ENCODE data around the gene CCNL2. TPM values are rescaled to one million over a fixed set of nuclear protein-coding genes. Genes with fewer than 3 reads are reported as not detected.

Gene CCNL2
- total and polyA plus RNA-seq, 2 donors (not counting 1 experiment from before 2014, with no cell fraction given), result 102 to 116 TPM

DNA sequence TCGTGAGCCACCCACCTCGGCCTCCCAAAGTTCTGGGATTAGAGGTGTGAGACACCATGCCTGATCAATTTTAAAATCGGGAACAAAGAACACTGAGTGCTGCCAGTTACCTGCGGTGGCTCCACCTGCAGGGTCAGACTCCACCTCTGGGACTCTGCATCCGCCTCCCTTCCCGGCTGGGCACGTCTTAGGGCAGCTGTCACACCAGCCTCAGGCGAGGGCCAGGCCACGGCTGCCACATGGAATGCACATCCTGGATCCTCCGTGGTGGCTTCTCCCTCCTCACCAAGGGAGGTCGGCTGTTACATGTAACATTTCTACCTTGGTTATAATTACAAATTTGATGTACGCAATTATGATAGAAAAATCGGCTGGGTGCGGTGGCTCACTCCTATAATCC lies 34.9 kb downstream of the CCNL2 start:
- H3K27ac ChIP-seq (ENCODE audit: insufficient read depth, low read length), result no peak overlapping the region
- no peak overlapping the region for H3K4me2 ChIP-seq (ENCODE audit: extremely low read depth, insufficient read depth, low read length)
- H2AFZ ChIP-seq (ENCODE audit: low read length), result no peak overlapping the region
- no peaks in the 10 kb centered on the region for H4K20me1 ChIP-seq (ENCODE audit: control insufficient read depth, extremely low read depth, insufficient read depth, low read length)
- peaks cover 25% of the 10 kb centered on the region for H3K4me1 ChIP-seq (ENCODE audit: control insufficient read depth, extremely low read depth, insufficient read depth, low read length)
- no peaks in the 10 kb centered on the region for H3K36me3 ChIP-seq (ENCODE audit: control insufficient read depth, insufficient read depth, low read length)
- DNase-seq (ENCODE audit: low read depth in 2 of 2), result no peak
- H3K9ac ChIP-seq (ENCODE audit: insufficient read depth, low read length), result no peak overlapping the region
- H3K79me2 ChIP-seq (ENCODE audit: control insufficient read depth, insufficient read depth, low read length), result no peaks in the 10 kb centered on the region
- no peaks in the 10 kb centered on the region for H3K27me3 ChIP-seq (ENCODE audit: control insufficient read depth, insufficient read depth, low read length)
- H3K4me3 ChIP-seq (replicated peaks in 1 of 4; ENCODE audit: control extremely low read depth in 1 of 4, insufficient read depth in 1 of 4, low read depth in 3 of 4, low read length in 4 of 4), result no peak overlapping the region
- TF ChIP-seq, protein P1, sequence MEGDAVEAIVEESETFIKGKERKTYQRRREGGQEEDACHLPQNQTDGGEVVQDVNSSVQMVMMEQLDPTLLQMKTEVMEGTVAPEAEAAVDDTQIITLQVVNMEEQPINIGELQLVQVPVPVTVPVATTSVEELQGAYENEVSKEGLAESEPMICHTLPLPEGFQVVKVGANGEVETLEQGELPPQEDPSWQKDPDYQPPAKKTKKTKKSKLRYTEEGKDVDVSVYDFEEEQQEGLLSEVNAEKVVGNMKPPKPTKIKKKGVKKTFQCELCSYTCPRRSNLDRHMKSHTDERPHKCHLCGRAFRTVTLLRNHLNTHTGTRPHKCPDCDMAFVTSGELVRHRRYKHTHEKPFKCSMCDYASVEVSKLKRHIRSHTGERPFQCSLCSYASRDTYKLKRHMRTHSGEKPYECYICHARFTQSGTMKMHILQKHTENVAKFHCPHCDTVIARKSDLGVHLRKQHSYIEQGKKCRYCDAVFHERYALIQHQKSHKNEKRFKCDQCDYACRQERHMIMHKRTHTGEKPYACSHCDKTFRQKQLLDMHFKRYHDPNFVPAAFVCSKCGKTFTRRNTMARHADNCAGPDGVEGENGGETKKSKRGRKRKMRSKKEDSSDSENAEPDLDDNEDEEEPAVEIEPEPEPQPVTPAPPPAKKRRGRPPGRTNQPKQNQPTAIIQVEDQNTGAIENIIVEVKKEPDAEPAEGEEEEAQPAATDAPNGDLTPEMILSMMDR (conservative IDR thresholded peaks at IDR 0.05 in 1 of 2, IDR thresholded peaks at IDR 0.05 in 1 of 2; ENCODE audit: low read depth in 1 of 2, low read length in 2 of 2), result no peak
- no peak for TF ChIP-seq EZH2 (IDR thresholded peaks at IDR 0.05; ENCODE audit: low read length, missing control alignments)
- H3K9me3 ChIP-seq (ENCODE audit: control insufficient read depth, insufficient read depth, low read depth, low read length), result peaks cover 4% of the 10 kb centered on the region

DNA sequence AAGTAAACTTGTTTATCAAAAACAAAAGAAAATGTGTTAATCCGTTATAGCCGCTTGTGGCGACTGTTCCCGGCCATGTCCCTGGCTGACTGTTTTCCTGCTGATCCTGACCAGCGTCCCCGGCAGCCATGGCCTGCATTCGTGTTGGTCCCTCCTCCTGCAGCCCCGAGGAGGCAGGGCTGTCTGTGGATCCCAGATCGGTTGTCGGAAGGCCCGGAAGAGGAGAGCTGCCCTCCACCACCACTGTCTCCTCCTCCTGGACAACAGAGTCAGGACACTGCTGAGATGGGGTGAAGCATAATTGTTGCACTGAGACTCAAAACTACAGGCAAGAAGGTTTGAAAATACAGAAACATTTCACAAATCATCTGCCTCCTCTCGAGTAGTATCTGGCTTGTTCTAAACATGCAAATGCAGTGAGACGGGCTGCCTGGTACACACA lies 37.1 kb downstream of the CCNL2 start:
- no peak for TF ChIP-seq EZH2 (IDR thresholded peaks at IDR 0.05; ENCODE audit: low read length, missing control alignments)
- TF ChIP-seq, protein P1 (conservative IDR thresholded peaks at IDR 0.05 in 1 of 2, IDR thresholded peaks at IDR 0.05 in 1 of 2; ENCODE audit: low read depth in 1 of 2, low read length in 2 of 2), result peak; percentile 31 to 35
- peaks cover 1% of the 10 kb centered on the region for H3K9me3 ChIP-seq (ENCODE audit: control insufficient read depth, insufficient read depth, low read depth, low read length)
- peaks cover 32% of the 10 kb centered on the region for H3K4me1 ChIP-seq (ENCODE audit: control insufficient read depth, extremely low read depth, insufficient read depth, low read length)
- H3K4me3 ChIP-seq (replicated peaks in 1 of 4; ENCODE audit: control extremely low read depth in 1 of 4, insufficient read depth in 1 of 4, low read depth in 3 of 4, low read length in 4 of 4), result peak overlapping the region in 1 of 4 experiments; percentile 15
- H3K36me3 ChIP-seq (ENCODE audit: control insufficient read depth, insufficient read depth, low read length), result no peaks in the 10 kb centered on the region
- H3K79me2 ChIP-seq (ENCODE audit: control insufficient read depth, insufficient read depth, low read length), result peaks cover 14% of the 10 kb centered on the region
- no peaks in the 10 kb centered on the region for H3K27me3 ChIP-seq (ENCODE audit: control insufficient read depth, insufficient read depth, low read length)
- DNase-seq (ENCODE audit: low read depth in 2 of 2), result peak; percentile 86 to 87
- H3K4me2 ChIP-seq (ENCODE audit: extremely low read depth, insufficient read depth, low read length), result peak overlapping the region; percentile 44
- H3K9ac ChIP-seq (ENCODE audit: insufficient read depth, low read length), result peak overlapping the region; percentile 9
- no peaks in the 10 kb centered on the region for H4K20me1 ChIP-seq (ENCODE audit: control insufficient read depth, extremely low read depth, insufficient read depth, low read length)
- peak overlapping the region; percentile 57 for H2AFZ ChIP-seq (ENCODE audit: low read length)
- peak overlapping the region; percentile 75 for H3K27ac ChIP-seq (ENCODE audit: insufficient read depth, low read length)

DNA sequence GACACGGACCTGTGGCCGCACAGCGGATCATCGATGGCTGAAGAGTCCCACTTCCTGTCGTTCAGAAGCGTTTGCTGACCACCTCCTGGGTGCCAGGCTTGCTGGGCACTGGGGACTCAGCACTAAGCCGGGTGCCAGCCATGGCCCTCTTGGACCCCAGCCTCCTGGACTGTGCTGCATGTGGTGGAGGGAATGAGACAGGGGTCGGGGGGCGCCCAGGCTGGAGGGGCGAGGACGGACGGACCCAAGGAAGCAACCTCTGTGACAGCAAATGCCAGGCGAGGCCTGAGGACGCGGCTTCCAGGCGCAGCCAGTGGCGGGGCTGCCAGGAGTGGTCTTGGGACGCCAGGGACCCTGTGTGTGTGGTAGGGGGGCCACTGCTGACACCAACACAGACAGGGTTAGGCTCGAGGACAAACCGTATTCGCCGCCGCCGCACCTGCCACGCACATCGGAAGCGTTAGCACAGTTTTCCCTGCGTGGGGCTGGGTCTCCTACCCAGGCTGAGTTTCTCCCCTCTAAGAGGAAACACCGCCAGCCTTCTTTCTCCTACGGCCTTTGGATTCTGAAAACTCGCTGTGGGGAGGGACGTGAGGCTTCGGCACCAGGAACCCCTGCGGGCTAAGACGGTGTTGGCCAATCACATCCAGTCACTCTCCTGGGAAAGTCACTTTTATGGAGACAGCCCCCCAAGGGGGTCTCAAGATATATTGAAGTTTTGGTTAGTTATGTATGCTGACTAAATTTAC lies 37.7 kb downstream of the CCNL2 start:
- H2AFZ ChIP-seq (ENCODE audit: low read length), result no peak overlapping the region
- peak overlapping the region; percentile 77 for H3K4me2 ChIP-seq (ENCODE audit: extremely low read depth, insufficient read depth, low read length)
- peaks cover 20% of the 10 kb centered on the region for H3K79me2 ChIP-seq (ENCODE audit: control insufficient read depth, insufficient read depth, low read length)
- DNase-seq (ENCODE audit: low read depth in 2 of 2), result no peak
- peaks cover 32% of the 10 kb centered on the region for H3K4me1 ChIP-seq (ENCODE audit: control insufficient read depth, extremely low read depth, insufficient read depth, low read length)
- TF ChIP-seq, protein P1 (conservative IDR thresholded peaks at IDR 0.05 in 1 of 2, IDR thresholded peaks at IDR 0.05 in 1 of 2; ENCODE audit: low read depth in 1 of 2, low read length in 2 of 2), result no peak
- no peak for TF ChIP-seq EZH2 (IDR thresholded peaks at IDR 0.05; ENCODE audit: low read length, missing control alignments)
- H3K4me3 ChIP-seq (replicated peaks in 1 of 4; ENCODE audit: control extremely low read depth in 1 of 4, insufficient read depth in 1 of 4, low read depth in 3 of 4, low read length in 4 of 4), result peak overlapping the region in 1 of 4 experiments; percentile 15
- H4K20me1 ChIP-seq (ENCODE audit: control insufficient read depth, extremely low read depth, insufficient read depth, low read length), result no peaks in the 10 kb centered on the region
- peak overlapping the region; percentile 75 for H3K27ac ChIP-seq (ENCODE audit: insufficient read depth, low read length)
- no peaks in the 10 kb centered on the region for H3K9me3 ChIP-seq (ENCODE audit: control insufficient read depth, insufficient read depth, low read depth, low read length)
- H3K9ac ChIP-seq (ENCODE audit: insufficient read depth, low read length), result peak overlapping the region; percentile 9
- H3K27me3 ChIP-seq (ENCODE audit: control insufficient read depth, insufficient read depth, low read length), result no peaks in the 10 kb centered on the region
- H3K36me3 ChIP-seq (ENCODE audit: control insufficient read depth, insufficient read depth, low read length), result no peaks in the 10 kb centered on the region

Measured in fibroblast of lung (primary cell).